ENCODE measurements around the gene MTHFSD.

MTHFSD gene

GRCh38 chr16:86528061-86528929, 26.7 kb downstream of the MTHFSD start:
- no peak for TF ChIP-seq CTCF (conservative IDR thresholded peaks at IDR 0.05)
- no peak overlapping the region for H3K27ac ChIP-seq

GRCh38 chr16:86527366-86527765, 27.7 kb downstream of the MTHFSD start:
- no peak overlapping the region for H3K27ac ChIP-seq
- TF ChIP-seq CTCF (conservative IDR thresholded peaks at IDR 0.05): no peak

GRCh38 chr16:86525696-86526095, 29.3 kb downstream of the MTHFSD start:
- H3K27ac ChIP-seq: no peak overlapping the region
- TF ChIP-seq CTCF (conservative IDR thresholded peaks at IDR 0.05): no peak

GRCh38 chr16:86524029-86524428, 31.0 kb downstream of the MTHFSD start:
- H3K27ac ChIP-seq: no peak overlapping the region
- TF ChIP-seq CTCF (conservative IDR thresholded peaks at IDR 0.05): no peak

GRCh38 chr16:86523166-86523740, 31.8 kb downstream of the MTHFSD start:
- TF ChIP-seq CTCF (conservative IDR thresholded peaks at IDR 0.05): no peak
- H3K27ac ChIP-seq: no peak overlapping the region

GRCh38 chr16:86522634-86523033, 32.4 kb downstream of the MTHFSD start:
- no peak for TF ChIP-seq CTCF (conservative IDR thresholded peaks at IDR 0.05)
- no peak overlapping the region for H3K27ac ChIP-seq

- H3K27ac ChIP-seq: no peak overlapping the region
- no peak for TF ChIP-seq CTCF (conservative IDR thresholded peaks at IDR 0.05)
Measured at GRCh38 chr16:86521236-86522197, 33.5 kb downstream of the MTHFSD start.

Measured in VCaP (cell line).